ENCODE data around the gene MREG. TPM values are rescaled to one million over a fixed set of nuclear protein-coding genes. Genes with fewer than 3 reads are reported as not detected.

The MREG gene
- total RNA-seq, 1 experiment from 2014 or later, result 16.9 TPM

DNA sequence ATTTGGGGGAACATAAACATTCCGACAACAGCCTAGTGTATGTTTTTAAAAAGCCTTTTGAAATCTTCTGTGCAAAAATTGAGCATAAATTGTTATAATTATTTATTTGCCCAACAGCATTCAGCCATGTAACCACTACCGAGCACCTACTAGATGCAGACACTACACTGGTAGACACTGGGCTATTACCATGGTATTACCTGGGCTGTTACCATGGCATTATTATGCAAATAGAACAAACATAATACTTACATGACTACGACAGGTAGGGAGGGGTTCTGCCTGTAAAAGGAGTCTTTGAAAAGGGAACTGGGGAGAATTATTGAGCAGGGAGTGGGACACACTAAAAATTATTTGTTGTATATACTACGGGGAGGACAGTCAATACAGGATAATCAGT, 116.4 kb downstream of the MREG start:
- no TSS peak for BruUV-seq (replicated peaks)
- POLR2A ChIA-PET, result no interaction called here
- CTCF ChIA-PET, result no interaction called here
- no peaks in the 10 kb centered on the region for H3K79me2 ChIP-seq (ENCODE audit: insufficient read depth, low read length)
- H3K4me3 ChIP-seq (replicated peaks in 1 of 2; ENCODE audit: low read depth in 1 of 2, low read length in 2 of 2), result no peak overlapping the region
- intact Hi-C loops (cut with micrococcal nuclease), result no loop called here
- H3K9me2 ChIP-seq (ENCODE audit: insufficient read depth), result no peaks in the 10 kb centered on the region
- H3K27ac ChIP-seq (ENCODE audit: low read depth, low read length), result no peak overlapping the region
- H2AFZ ChIP-seq (ENCODE audit: low read depth, low read length, poor library complexity, severe bottlenecking), result no peak overlapping the region
- ATAC-seq (no peak), DNase-seq (ENCODE audit: low read depth, low spot score) (no peak)
- TF ChIP-seq EZH2 (IDR thresholded peaks at IDR 0.05) (no peak), TCF7L2 (IDR thresholded peaks at IDR 0.05; ENCODE audit: borderline replicate concordance, extremely low read depth, insufficient read depth, insufficient read length) (no peak), SIN3A (IDR thresholded peaks at IDR 0.05; ENCODE audit: low read depth) (no peak), SP1 (IDR thresholded peaks at IDR 0.05; ENCODE audit: low read depth) (no peak), JUND (IDR thresholded peaks at IDR 0.05) (no peak), RAD21 (IDR thresholded peaks at IDR 0.05; ENCODE audit: low read depth) (no peak), ZNF274 (IDR thresholded peaks at IDR 0.05; ENCODE audit: low read depth, low read length) (no peak), ZFX (IDR thresholded peaks at IDR 0.05) (no peak), CTCF (IDR thresholded peaks at IDR 0.05 in 2 of 3, conservative IDR thresholded peaks at IDR 0.05 in 1 of 3; ENCODE audit: borderline replicate concordance in 1 of 3, insufficient read depth in 1 of 3, low read depth in 2 of 3, low read length in 2 of 3) (no peak)
- TF ChIP-seq, protein P1, sequence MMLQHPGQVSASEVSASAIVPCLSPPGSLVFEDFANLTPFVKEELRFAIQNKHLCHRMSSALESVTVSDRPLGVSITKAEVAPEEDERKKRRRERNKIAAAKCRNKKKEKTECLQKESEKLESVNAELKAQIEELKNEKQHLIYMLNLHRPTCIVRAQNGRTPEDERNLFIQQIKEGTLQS (IDR thresholded peaks at IDR 0.05), result no peak
- TF ChIP-seq, protein P2, sequence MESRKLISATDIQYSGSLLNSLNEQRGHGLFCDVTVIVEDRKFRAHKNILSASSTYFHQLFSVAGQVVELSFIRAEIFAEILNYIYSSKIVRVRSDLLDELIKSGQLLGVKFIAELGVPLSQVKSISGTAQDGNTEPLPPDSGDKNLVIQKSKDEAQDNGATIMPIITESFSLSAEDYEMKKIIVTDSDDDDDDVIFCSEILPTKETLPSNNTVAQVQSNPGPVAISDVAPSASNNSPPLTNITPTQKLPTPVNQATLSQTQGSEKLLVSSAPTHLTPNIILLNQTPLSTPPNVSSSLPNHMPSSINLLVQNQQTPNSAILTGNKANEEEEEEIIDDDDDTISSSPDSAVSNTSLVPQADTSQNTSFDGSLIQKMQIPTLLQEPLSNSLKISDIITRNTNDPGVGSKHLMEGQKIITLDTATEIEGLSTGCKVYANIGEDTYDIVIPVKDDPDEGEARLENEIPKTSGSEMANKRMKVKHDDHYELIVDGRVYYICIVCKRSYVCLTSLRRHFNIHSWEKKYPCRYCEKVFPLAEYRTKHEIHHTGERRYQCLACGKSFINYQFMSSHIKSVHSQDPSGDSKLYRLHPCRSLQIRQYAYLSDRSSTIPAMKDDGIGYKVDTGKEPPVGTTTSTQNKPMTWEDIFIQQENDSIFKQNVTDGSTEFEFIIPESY (IDR thresholded peaks at IDR 0.05; ENCODE audit: extremely low read depth, insufficient replicate concordance, low read length), result no peak
- H3K4me1 ChIP-seq (ENCODE audit: control insufficient read depth in 1 of 2, insufficient read depth in 2 of 2, low read length in 2 of 2), result no peaks in the 10 kb centered on the region
- no peaks in the 10 kb centered on the region for H3K9me3 ChIP-seq (ENCODE audit: control insufficient read depth in 1 of 2, insufficient read depth in 1 of 2, low read depth in 1 of 2, low read length in 2 of 2)
- H3K4me2 ChIP-seq (ENCODE audit: low read length), result no peak overlapping the region
- H3K9ac ChIP-seq (ENCODE audit: low read length), result no peak overlapping the region
- no peaks in the 10 kb centered on the region for H3K27me3 ChIP-seq (ENCODE audit: insufficient read depth, low read length)
- no peaks in the 10 kb centered on the region for H3K36me3 ChIP-seq (ENCODE audit: control insufficient read depth in 1 of 2, insufficient read depth in 2 of 2, low read length in 2 of 2)
- RAD21 ChIA-PET (ENCODE audit: low non-redundant PET in 1 of 2, low total read pairs in 2 of 2, uncharacterized antibody in 2 of 2, unreplicated experiment in 2 of 2), result no interaction called here
- H4K20me1 ChIP-seq (ENCODE audit: insufficient read depth), result no peaks in the 10 kb centered on the region

All from HCT116 (cell line).